WTC11 (cell line): ENCODE measurements around the gene GRIN1.

Experiments
- ATF6 ChIP-seq: sonication (generic); formaldehyde crosslinking; IDR thresholded peaks from 2 replicates; pipeline ENCODE4 v1.8.1; 2023; ENCODE audit warnings: mild to moderate bottlenecking, missing genetic modification reagents
- ETV6 ChIP-seq: sonication (generic); formaldehyde crosslinking; IDR thresholded peaks from 2 replicates; pipeline ENCODE4 v1.8.1; 2022; ENCODE audit warnings: mild to moderate bottlenecking, missing genetic modification reagents
- JAZF1 ChIP-seq: fragments of 250-450 bp; sonication (Bioruptor Pico); IDR thresholded peaks from 2 replicates; pipeline ENCODE4 v1.9.0; 2021; ENCODE audit warnings: moderate library complexity, mild to moderate bottlenecking, inconsistent platforms

DNA sequence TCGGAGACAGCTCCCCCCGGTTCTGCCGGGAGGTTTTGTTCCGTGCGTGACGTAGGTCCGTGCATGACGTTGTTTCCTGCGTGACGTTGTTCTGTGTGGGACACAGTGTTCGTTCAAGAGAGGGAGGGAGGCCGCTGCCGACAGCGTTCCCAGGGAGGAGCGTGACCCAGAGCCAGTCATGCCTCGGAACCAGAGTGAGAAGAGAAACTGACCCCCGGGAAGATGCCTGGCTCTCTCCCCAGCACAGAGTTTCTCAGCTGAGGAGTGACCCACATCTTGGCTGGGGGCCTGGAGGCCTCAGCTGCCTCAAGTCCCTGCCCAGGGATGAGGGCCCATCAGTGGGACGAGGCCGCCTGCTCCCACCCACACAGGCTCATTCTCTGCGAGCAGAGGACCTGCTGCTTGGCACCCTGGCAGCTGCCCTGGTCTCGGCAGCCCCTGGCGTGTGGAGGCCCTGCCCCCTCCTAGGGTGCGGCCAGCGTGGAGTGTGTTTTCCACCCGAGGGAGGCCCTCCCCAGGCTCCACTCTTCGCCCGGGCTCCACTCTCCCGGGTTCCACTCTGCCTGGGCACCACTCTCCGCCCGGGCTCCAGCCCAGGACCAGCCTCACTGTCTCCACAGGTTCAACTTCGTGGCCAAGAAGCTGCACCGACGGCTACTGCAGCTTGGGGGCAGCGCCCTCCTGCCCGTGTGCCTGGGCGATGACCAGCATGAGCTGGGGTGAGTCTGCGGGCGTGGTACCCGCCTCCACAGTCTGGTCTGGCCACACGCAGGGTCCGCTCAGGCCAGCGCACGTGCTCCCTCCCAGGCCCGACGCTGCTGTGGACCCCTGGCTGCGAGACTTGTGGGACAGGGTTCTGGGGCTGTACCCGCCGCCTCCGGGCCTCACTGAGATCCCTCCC, 74.5 kb downstream of the GRIN1 start:
- TF ChIP-seq JAZF1 (CRISPR knock-in tag) (no peak), ETV6 (CRISPR knock-in tag) (no peak), ATF6 (no peak)
